Measurements from ENCODE around the gene BLNK. TPM values are rescaled to one million over a fixed set of nuclear protein-coding genes. Genes with fewer than 3 reads are reported as not detected.

BLNK gene
- polyA plus RNA-seq, 1 of the 3 experiments (the other 2 are of a cell fraction): not detected

DNA sequence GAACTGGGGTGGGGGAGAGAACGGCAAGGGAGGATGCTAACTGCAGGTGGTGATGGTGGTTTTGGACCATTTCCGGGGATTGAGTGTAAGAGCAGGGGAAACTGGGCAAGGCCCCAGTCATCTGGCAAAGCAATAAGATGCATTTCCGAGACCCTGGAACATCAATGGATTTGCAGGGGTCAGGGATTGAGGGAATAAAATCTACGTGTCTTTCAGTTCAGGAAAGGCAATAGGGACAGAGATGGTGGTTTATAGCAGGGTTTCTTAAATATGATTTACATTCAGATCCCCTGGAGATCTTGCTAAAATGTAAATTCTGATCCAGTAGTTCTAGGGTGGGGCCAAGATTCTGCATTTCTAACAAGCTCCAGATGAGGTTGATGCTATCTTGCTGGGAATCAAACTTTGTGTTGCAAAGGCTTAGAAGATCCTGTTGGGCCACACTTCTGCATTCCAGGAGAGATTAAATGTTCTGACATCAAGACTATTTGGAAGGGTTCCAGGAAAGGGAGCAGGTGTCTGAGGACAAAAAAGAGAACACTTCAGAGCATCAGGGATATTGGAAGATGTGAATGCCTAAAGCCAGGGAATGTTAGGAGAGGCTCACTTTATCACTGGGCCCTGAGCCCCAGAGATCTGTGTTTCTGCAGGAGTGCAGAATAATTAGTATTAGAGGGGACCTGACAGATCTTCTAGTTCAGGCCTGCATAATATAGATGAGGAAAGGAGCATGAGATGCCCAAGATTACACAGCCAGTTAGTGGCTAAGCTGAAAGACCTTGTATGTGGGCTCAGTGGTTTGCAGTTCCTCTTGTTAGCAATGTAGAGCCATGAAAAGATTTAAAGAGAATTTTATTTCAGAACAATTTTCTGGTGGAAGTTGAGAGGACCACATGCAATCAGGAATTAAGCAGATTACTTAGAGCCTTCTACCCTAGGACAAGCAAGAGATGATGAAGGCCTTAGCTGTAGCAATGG lies 32.4 kb downstream of the BLNK start:
- no peak overlapping the region for H3K9ac ChIP-seq
- H3K4me2 ChIP-seq: no peak overlapping the region
- H3F3A ChIP-seq (replicated peaks; ENCODE audit: insufficient read depth): no peaks in the 10 kb centered on the region
- H3K4me1 ChIP-seq (ENCODE audit: control insufficient read depth in 1 of 2, insufficient read depth in 2 of 2, low read depth in 1 of 2, low read length in 1 of 2): no peaks in the 10 kb centered on the region; a peak in 1 of 4 replicates
- H3K9me3 ChIP-seq: no peaks in the 10 kb centered on the region
- TF ChIP-seq, protein P1, sequence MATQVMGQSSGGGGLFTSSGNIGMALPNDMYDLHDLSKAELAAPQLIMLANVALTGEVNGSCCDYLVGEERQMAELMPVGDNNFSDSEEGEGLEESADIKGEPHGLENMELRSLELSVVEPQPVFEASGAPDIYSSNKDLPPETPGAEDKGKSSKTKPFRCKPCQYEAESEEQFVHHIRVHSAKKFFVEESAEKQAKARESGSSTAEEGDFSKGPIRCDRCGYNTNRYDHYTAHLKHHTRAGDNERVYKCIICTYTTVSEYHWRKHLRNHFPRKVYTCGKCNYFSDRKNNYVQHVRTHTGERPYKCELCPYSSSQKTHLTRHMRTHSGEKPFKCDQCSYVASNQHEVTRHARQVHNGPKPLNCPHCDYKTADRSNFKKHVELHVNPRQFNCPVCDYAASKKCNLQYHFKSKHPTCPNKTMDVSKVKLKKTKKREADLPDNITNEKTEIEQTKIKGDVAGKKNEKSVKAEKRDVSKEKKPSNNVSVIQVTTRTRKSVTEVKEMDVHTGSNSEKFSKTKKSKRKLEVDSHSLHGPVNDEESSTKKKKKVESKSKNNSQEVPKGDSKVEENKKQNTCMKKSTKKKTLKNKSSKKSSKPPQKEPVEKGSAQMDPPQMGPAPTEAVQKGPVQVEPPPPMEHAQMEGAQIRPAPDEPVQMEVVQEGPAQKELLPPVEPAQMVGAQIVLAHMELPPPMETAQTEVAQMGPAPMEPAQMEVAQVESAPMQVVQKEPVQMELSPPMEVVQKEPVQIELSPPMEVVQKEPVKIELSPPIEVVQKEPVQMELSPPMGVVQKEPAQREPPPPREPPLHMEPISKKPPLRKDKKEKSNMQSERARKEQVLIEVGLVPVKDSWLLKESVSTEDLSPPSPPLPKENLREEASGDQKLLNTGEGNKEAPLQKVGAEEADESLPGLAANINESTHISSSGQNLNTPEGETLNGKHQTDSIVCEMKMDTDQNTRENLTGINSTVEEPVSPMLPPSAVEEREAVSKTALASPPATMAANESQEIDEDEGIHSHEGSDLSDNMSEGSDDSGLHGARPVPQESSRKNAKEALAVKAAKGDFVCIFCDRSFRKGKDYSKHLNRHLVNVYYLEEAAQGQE (IDR thresholded peaks at IDR 0.05; ENCODE audit: low read depth, low read length): no peak
- TF ChIP-seq RAD21 (IDR thresholded peaks at IDR 0.05; ENCODE audit: low read length) (no peak), RCOR1 (IDR thresholded peaks at IDR 0.05; ENCODE audit: low read length) (no peak)
- H3K27ac ChIP-seq (ENCODE audit: low read depth in 2 of 2, low read length in 1 of 2): no peak overlapping the region
- no peaks in the 10 kb centered on the region for H4K20me1 ChIP-seq (ENCODE audit: insufficient read depth)
- H3K4me3 ChIP-seq (ENCODE audit: low read depth in 2 of 2, low read length in 1 of 2): no peak overlapping the region
- WGBS (ENCODE audit: low lambda C conversion rate): 32% methylated on average over 4 of the region's 4 CpGs
- no peak for DNase-seq
- peaks cover 4% of the 10 kb centered on the region; the same call in 1 of the 2 replicates for H3K27me3 ChIP-seq (ENCODE audit: insufficient read depth)
- POLR2A ChIA-PET: no interaction called here
- H3K9me2 ChIP-seq: no peaks in the 10 kb centered on the region
- CTCF ChIA-PET: interaction anchor here (3.5 kb wide), 1 partner anchor 9 kb away, joined by 23 read pairs; no protein-coding TSS in a partner anchor
- no peak overlapping the region for H2AFZ ChIP-seq (ENCODE audit: low read depth)
- H3K79me2 ChIP-seq (ENCODE audit: insufficient read depth): no peaks in the 10 kb centered on the region
- no peaks in the 10 kb centered on the region for H3K36me3 ChIP-seq (replicated peaks in 1 of 2; ENCODE audit: control insufficient read depth in 1 of 2, insufficient read depth in 2 of 2, low read length in 1 of 2)

DNA sequence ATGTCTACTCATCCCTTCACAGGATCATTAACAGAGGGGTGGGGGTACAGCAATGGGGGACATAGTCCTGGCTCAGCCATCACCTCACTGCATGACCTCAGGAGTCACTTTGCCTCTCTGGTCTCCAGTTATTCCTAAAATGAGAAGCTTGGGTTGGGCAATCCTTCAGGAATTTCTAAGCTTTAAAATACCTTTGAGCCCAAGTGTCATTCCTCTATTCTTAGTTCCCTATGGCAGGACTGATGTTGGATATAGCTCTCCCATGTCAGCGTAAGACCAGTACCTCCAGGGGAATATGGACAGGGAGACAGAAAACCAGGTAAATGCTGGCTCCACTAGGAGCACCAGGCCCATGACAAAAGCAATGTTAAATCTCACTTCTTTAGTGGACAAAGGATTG lies 34.5 kb downstream of the BLNK start:
- 38% methylated on average over 1 of the region's 1 CpG for WGBS (ENCODE audit: low lambda C conversion rate)
- ChIA-PET CTCF (interaction anchor here (3.5 kb wide), 1 partner anchor 7 kb away, joined by 23 read pairs; no protein-coding TSS in a partner anchor), POLR2A (no interaction called here)
- H3K4me1 ChIP-seq (ENCODE audit: control insufficient read depth in 1 of 2, insufficient read depth in 2 of 2, low read depth in 1 of 2, low read length in 1 of 2): no peaks in the 10 kb centered on the region; a peak in 1 of 4 replicates
- no peaks in the 10 kb centered on the region for H4K20me1 ChIP-seq (ENCODE audit: insufficient read depth)
- no peak overlapping the region for H3K4me3 ChIP-seq (ENCODE audit: low read depth in 2 of 2, low read length in 1 of 2)
- H3K4me2 ChIP-seq: no peak overlapping the region
- DNase-seq: no peak
- peaks cover 4% of the 10 kb centered on the region; the same call in 1 of the 2 replicates for H3K27me3 ChIP-seq (ENCODE audit: insufficient read depth)
- no peak overlapping the region for H2AFZ ChIP-seq (ENCODE audit: low read depth)
- no peaks in the 10 kb centered on the region for H3K36me3 ChIP-seq (replicated peaks in 1 of 2; ENCODE audit: control insufficient read depth in 1 of 2, insufficient read depth in 2 of 2, low read length in 1 of 2)
- H3K9me2 ChIP-seq: no peaks in the 10 kb centered on the region
- H3K9me3 ChIP-seq: no peaks in the 10 kb centered on the region
- TF ChIP-seq MXI1 (IDR thresholded peaks at IDR 0.05; ENCODE audit: low read depth, low read length): no peak
- TF ChIP-seq TEAD4 (IDR thresholded peaks at IDR 0.05; ENCODE audit: borderline replicate concordance, insufficient read depth): no peak
- TF ChIP-seq CHD2 (IDR thresholded peaks at IDR 0.05; ENCODE audit: low read length, partially characterized antibody): no peak
- TF ChIP-seq, protein P2, sequence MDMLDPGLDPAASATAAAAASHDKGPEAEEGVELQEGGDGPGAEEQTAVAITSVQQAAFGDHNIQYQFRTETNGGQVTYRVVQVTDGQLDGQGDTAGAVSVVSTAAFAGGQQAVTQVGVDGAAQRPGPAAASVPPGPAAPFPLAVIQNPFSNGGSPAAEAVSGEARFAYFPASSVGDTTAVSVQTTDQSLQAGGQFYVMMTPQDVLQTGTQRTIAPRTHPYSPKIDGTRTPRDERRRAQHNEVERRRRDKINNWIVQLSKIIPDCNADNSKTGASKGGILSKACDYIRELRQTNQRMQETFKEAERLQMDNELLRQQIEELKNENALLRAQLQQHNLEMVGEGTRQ (IDR thresholded peaks at IDR 0.05; ENCODE audit: borderline replicate concordance, low read depth, low read length): no peak
- no peak for TF ChIP-seq RAD21 (IDR thresholded peaks at IDR 0.05; ENCODE audit: low read length)
- no peak for TF ChIP-seq RCOR1 (IDR thresholded peaks at IDR 0.05; ENCODE audit: low read length)
- TF ChIP-seq, protein P3, sequence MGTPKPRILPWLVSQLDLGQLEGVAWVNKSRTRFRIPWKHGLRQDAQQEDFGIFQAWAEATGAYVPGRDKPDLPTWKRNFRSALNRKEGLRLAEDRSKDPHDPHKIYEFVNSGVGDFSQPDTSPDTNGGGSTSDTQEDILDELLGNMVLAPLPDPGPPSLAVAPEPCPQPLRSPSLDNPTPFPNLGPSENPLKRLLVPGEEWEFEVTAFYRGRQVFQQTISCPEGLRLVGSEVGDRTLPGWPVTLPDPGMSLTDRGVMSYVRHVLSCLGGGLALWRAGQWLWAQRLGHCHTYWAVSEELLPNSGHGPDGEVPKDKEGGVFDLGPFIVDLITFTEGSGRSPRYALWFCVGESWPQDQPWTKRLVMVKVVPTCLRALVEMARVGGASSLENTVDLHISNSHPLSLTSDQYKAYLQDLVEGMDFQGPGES (IDR thresholded peaks at IDR 0.05; ENCODE audit: low read depth, low read length): no peak
- TF ChIP-seq, protein P4, sequence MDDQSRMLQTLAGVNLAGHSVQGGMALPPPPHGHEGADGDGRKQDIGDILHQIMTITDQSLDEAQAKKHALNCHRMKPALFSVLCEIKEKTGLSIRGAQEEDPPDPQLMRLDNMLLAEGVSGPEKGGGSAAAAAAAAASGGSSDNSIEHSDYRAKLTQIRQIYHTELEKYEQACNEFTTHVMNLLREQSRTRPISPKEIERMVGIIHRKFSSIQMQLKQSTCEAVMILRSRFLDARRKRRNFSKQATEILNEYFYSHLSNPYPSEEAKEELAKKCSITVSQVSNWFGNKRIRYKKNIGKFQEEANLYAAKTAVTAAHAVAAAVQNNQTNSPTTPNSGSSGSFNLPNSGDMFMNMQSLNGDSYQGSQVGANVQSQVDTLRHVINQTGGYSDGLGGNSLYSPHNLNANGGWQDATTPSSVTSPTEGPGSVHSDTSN (IDR thresholded peaks at IDR 0.05): no peak
- no peak for TF ChIP-seq FOXJ3 (CRISPR knock-in tag; IDR thresholded peaks at IDR 0.05)
- TF ChIP-seq, protein P5, sequence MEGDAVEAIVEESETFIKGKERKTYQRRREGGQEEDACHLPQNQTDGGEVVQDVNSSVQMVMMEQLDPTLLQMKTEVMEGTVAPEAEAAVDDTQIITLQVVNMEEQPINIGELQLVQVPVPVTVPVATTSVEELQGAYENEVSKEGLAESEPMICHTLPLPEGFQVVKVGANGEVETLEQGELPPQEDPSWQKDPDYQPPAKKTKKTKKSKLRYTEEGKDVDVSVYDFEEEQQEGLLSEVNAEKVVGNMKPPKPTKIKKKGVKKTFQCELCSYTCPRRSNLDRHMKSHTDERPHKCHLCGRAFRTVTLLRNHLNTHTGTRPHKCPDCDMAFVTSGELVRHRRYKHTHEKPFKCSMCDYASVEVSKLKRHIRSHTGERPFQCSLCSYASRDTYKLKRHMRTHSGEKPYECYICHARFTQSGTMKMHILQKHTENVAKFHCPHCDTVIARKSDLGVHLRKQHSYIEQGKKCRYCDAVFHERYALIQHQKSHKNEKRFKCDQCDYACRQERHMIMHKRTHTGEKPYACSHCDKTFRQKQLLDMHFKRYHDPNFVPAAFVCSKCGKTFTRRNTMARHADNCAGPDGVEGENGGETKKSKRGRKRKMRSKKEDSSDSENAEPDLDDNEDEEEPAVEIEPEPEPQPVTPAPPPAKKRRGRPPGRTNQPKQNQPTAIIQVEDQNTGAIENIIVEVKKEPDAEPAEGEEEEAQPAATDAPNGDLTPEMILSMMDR (IDR thresholded peaks at IDR 0.05): no peak
- TF ChIP-seq RXRA (IDR thresholded peaks at IDR 0.05; ENCODE audit: borderline replicate concordance, low read depth): no peak
- no peak overlapping the region for H3K27ac ChIP-seq (ENCODE audit: low read depth in 2 of 2, low read length in 1 of 2)
- H3K79me2 ChIP-seq (ENCODE audit: insufficient read depth): no peaks in the 10 kb centered on the region
- no peak overlapping the region for H3K9ac ChIP-seq
- no peaks in the 10 kb centered on the region for H3F3A ChIP-seq (replicated peaks; ENCODE audit: insufficient read depth)

Measured in SK-N-SH (cell line).